Measurements from ENCODE around the gene SMAD9. TPM values are rescaled to one million over a fixed set of nuclear protein-coding genes. Genes with fewer than 3 reads are reported as not detected.

The SMAD9 gene
- total RNA-seq, 2 donors from 2014 or later: 1.6 to 1.8 TPM

GRCh38 chr13:36837354-36838092 lies 82.5 kb downstream of the SMAD9 start:
- DNase-seq (no peak), ATAC-seq (no peak)
- Histone ChIP-seq H3K4me1 (peaks cover 4% of the 10 kb centered on the region), H3K27ac (no peak overlapping the region), H3K4me3 (no peak overlapping the region), H3K9me3 (no peaks in the 10 kb centered on the region), H3K27me3 (no peaks in the 10 kb centered on the region), H3K36me3 (replicated peaks in 1 of 2; ENCODE audit: insufficient read depth in 1 of 2, low read depth in 2 of 2) (no peaks in the 10 kb centered on the region)
- TF ChIP-seq CTCF (IDR thresholded peaks at IDR 0.05) (no peak), POLR2A (IDR thresholded peaks at IDR 0.05) (no peak)
- 50 to 56% methylated on average over 4 of the region's 4 CpGs for WGBS, 2 donors
- intact Hi-C loops (cut with DNase I): no loop called here

DNA sequence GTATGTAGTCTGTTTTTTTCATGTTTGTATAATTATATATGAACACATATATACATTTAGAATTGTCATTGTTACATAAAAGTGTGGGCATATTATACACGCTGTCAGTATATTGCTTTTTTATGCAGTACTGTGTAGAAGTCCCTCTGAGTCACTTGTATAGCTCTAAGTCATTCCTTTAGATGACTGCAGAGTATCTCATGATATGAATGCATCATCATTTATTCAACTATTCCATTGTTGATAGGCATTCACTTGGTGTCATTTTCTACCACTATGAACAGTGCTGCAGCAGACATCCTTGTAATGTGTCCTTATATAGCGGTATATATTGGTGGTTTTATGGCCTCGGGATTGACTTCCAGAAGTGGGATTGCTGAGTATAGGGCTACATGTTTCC lies 85.7 kb downstream of the SMAD9 start:
- no peaks in the 10 kb centered on the region for H3K4me1 ChIP-seq

DNA sequence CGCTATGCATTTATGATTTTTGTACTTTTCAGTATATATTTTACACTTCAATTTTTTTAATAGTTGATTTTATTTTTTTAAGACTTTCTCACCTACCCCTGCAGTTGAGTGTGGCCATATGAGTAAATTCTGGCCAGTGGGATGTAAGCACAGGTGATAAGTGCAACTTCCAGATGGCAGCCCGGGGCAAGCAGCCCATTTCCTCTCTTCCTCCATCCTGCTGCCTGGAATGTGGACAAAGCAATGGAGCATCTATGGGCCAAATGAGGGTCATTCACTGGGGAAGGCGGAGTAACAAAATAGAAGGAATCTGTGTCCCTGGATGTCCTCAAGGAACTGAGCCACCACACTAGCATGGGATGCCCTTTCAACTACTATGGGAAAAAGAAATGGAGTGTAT lies 88.7 kb downstream of the SMAD9 start:
- intact Hi-C loops (cut with DNase I): no loop called here
- Histone ChIP-seq H3K27ac (no peak overlapping the region), H3K36me3 (replicated peaks in 1 of 2; ENCODE audit: insufficient read depth in 1 of 2, low read depth in 2 of 2) (peaks cover 0 to 1% of the 10 kb centered on the region in 2 donors), H3K27me3 (no peaks in the 10 kb centered on the region), H3K9me3 (no peaks in the 10 kb centered on the region), H3K4me3 (no peak overlapping the region), H3K4me1 (no peaks in the 10 kb centered on the region)
- no peak for TF ChIP-seq POLR2A (IDR thresholded peaks at IDR 0.05)
- no peak for TF ChIP-seq CTCF (IDR thresholded peaks at IDR 0.05)
- 91 to 98% methylated on average over 3 of the region's 3 CpGs for WGBS, 2 donors
- no peak for DNase-seq
- no peak for ATAC-seq

More for the DNA sequence above, 85.7 kb downstream of the SMAD9 start:
- no peak for ATAC-seq
- 94 to 95% methylated on average over 3 of the region's 3 CpGs for whole genome bisulfite sequencing, 2 donors
- intact Hi-C loops (cut with DNase I): no loop called here
- Histone ChIP-seq H3K4me3 (no peak overlapping the region), H3K9me3 (no peaks in the 10 kb centered on the region), H3K27me3 (no peaks in the 10 kb centered on the region), H3K27ac (no peak overlapping the region), H3K36me3 (replicated peaks in 1 of 2; ENCODE audit: insufficient read depth in 1 of 2, low read depth in 2 of 2) (no peaks in the 10 kb centered on the region)
- TF ChIP-seq POLR2A (IDR thresholded peaks at IDR 0.05) (no peak), CTCF (IDR thresholded peaks at IDR 0.05) (no peak)
- DNase-seq: no peak

- intact Hi-C loops (cut with DNase I): no loop called here
- H3K27ac ChIP-seq: no peak overlapping the region
- no peak overlapping the region for H3K4me3 ChIP-seq
- no peaks in the 10 kb centered on the region for H3K27me3 ChIP-seq
- TF ChIP-seq POLR2A (IDR thresholded peaks at IDR 0.05) (no peak), CTCF (IDR thresholded peaks at IDR 0.05) (no peak)
- 19 to 33% methylated on average over 1 of the region's 1 CpG for WGBS, 2 donors
- no peak for ATAC-seq
- peaks cover 5% of the 10 kb centered on the region for H3K4me1 ChIP-seq
- H3K9me3 ChIP-seq: no peaks in the 10 kb centered on the region
- no peak for DNase-seq
- peaks cover 0 to 1% of the 10 kb centered on the region in 2 donors for H3K36me3 ChIP-seq (replicated peaks in 1 of 2; ENCODE audit: insufficient read depth in 1 of 2, low read depth in 2 of 2)
These were observed 90.3 kb downstream of the SMAD9 start for GRCh38 chr13:36829753-36830152.

GRCh38 chr13:36822785-36823184 lies 97.3 kb downstream of the SMAD9 start:
- Histone ChIP-seq H3K27me3 (no peaks in the 10 kb centered on the region), H3K9me3 (no peaks in the 10 kb centered on the region), H3K27ac (no peak overlapping the region), H3K4me3 (no peak overlapping the region), H3K36me3 (replicated peaks in 1 of 2; ENCODE audit: insufficient read depth in 1 of 2, low read depth in 2 of 2) (no peaks in the 10 kb centered on the region), H3K4me1 (peaks cover 39% of the 10 kb centered on the region)
- ATAC-seq (no peak), DNase-seq (no peak)
- WGBS, 2 donors: 75 to 76% methylated on average over 3 of the region's 3 CpGs
- no peak for TF ChIP-seq CTCF (IDR thresholded peaks at IDR 0.05)
- TF ChIP-seq POLR2A (IDR thresholded peaks at IDR 0.05): no peak
- intact Hi-C loops (cut with DNase I): no loop called here
